GM12865 (cell line): ENCODE data around the gene PLRG1.

ENCODE experiments used
- DNase-seq: peaks from one replicate; pipeline ENCODE4 v3.0.0; 2010; ENCODE audit warnings: low read depth
- H3K4me3 ChIP-seq: 2 replicates; pipeline ENCODE4 v1.5.1; 2011; ENCODE audit warnings: mild to moderate bottlenecking, low read depth, low read length, control low read depth
- CTCF ChIP-seq: IDR thresholded peaks from 2 replicates; pipeline ENCODE4 v1.5.1; 2011; ENCODE audit warnings: low read length, control low read depth, low read depth, inconsistent platforms; ENCODE audit not compliant: insufficient read depth; ENCODE audit errors: missing control alignments

Gene PLRG1

GRCh38 chr4:154507156-154507555 is 43.0 kb downstream of the PLRG1 start:
- no peak for TF ChIP-seq CTCF
- H3K4me3 ChIP-seq = no peak overlapping the region
- DNase-seq = no peak

GRCh38 chr4:154506253-154506652 is 43.9 kb downstream of the PLRG1 start:
- DNase-seq = peak; percentile 28
- no peak overlapping the region for H3K4me3 ChIP-seq
- peak; percentile 36 for TF ChIP-seq CTCF

- peak; percentile 34 for TF ChIP-seq CTCF
- no peak for DNase-seq
- no peak overlapping the region for H3K4me3 ChIP-seq
These were observed 46.6 kb downstream of the PLRG1 start for GRCh38 chr4:154503598-154503997.

GRCh38 chr4:154502111-154502510 is 48.1 kb downstream of the PLRG1 start:
- TF ChIP-seq CTCF = no peak

DNA sequence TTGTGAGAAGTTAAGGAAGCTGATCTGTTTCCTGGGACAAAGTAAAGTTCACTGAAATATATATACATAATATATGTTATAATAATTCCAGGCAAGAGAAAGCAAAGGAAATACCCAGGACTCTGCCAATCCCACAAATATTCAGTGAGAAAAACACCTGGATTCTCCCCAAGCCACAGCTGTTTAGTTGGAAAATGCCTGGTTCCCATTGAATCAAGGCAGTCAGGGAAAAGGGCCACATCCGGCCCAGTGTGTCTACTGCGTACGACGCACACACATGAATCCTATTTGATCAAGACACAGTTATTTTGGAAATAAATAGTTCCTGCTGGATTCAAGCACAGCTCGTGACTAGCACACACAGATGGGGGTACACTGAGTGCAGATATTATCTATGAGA is 52.3 kb downstream of the PLRG1 start:
- H3K4me3 ChIP-seq = no peak overlapping the region
- DNase-seq = no peak
- TF ChIP-seq CTCF = no peak

More at GRCh38 chr4:154502111-154502510, 48.1 kb downstream of the PLRG1 start:
- DNase-seq = no peak
- H3K4me3 ChIP-seq = no peak overlapping the region

- DNase-seq = no peak
- no peak overlapping the region for H3K4me3 ChIP-seq
- TF ChIP-seq CTCF = no peak
These were observed 54.3 kb downstream of the PLRG1 start for GRCh38 chr4:154495867-154496266.

DNA sequence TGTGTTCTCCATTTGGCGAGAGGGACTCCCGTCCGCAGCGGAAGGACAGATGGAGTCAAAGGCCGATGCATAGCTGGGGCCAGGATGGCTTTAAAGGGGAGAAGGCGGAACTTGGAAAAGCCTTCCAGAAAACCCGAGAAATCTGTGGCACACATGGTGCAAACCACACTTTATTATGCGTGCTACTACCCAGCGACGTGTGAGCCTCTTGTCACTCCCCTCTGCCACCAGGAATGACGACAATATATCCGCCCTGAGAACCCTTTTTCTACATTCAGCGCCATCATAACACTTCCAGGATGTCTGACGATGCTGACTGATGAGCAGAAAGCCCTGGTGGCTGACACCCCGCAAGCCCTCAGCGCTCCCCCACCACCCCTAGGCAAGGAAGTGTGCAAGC is 57.9 kb downstream of the PLRG1 start:
- TF ChIP-seq CTCF = no peak
- no peak overlapping the region for H3K4me3 ChIP-seq
- no peak for DNase-seq
